Smooth muscle cell of the coronary artery (primary cell): ENCODE results near the gene PELI2. TPM values are rescaled to one million over a fixed set of nuclear protein-coding genes. Genes with fewer than 3 reads are reported as not detected.

Experiments used
- total RNA-seq: library from RNA; depleted of rRNA; stranded (reverse); fragments of >200 nt; gene quantifications from 2 replicates; pipeline ENCODE4 v1.2.3, GENCODE V29; 2014; ENCODE audit warnings: low replicate concordance

Gene PELI2
- total RNA-seq, result 11.0 and 67.4 TPM in 2 replicates

GRCh38 chr14:56117765-56118610, at the start of gene PELI2:
Gene PELI2, plus strand, starts transcription at chr14:56118411. Its CDS starts 250 bp downstream, at chr14:56118661.

